ENCODE measurements around the gene LGR6.

The LGR6 gene

DNA sequence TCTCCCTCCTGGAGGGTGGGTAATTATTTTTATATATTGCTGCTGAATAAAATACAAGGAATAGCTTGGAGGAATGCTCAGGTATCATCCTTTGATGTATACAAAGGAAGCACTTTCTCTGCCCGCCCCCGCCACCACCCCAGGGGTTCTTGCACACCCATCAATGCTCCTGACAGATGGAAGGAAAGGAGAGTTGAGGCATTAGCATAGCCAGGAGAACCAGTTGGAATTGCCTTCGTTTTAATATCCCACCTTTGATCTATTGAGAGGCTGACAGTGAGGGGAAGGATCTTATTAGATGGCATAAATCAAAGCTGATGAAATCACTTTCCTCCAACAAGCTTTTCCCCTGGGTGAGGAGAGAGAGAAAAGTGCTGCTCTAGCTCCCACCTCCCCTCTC lies 71.1 kb downstream of the LGR6 start:
- no peaks in the 10 kb centered on the region for H3K79me2 ChIP-seq
- H3K9ac ChIP-seq = no peak overlapping the region
- H3K36me3 ChIP-seq (ENCODE audit: control insufficient read depth, insufficient read depth, low read length) = no peaks in the 10 kb centered on the region
- no peak overlapping the region for H2AFZ ChIP-seq
- no peaks in the 10 kb centered on the region for H3K27me3 ChIP-seq (ENCODE audit: control insufficient read depth, insufficient read depth, low read length)
- no peaks in the 10 kb centered on the region for H3K4me1 ChIP-seq
- H3K9me3 ChIP-seq (ENCODE audit: control insufficient read depth, low read length) = no peaks in the 10 kb centered on the region
- H3K27ac ChIP-seq = no peak overlapping the region
- no peak overlapping the region for H3K4me3 ChIP-seq (ENCODE audit: low read depth, low read length)
- H3K4me2 ChIP-seq (ENCODE audit: low read length) = no peak overlapping the region
- TF ChIP-seq, protein P1, sequence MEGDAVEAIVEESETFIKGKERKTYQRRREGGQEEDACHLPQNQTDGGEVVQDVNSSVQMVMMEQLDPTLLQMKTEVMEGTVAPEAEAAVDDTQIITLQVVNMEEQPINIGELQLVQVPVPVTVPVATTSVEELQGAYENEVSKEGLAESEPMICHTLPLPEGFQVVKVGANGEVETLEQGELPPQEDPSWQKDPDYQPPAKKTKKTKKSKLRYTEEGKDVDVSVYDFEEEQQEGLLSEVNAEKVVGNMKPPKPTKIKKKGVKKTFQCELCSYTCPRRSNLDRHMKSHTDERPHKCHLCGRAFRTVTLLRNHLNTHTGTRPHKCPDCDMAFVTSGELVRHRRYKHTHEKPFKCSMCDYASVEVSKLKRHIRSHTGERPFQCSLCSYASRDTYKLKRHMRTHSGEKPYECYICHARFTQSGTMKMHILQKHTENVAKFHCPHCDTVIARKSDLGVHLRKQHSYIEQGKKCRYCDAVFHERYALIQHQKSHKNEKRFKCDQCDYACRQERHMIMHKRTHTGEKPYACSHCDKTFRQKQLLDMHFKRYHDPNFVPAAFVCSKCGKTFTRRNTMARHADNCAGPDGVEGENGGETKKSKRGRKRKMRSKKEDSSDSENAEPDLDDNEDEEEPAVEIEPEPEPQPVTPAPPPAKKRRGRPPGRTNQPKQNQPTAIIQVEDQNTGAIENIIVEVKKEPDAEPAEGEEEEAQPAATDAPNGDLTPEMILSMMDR (IDR thresholded peaks at IDR 0.05) = no peak

DNA sequence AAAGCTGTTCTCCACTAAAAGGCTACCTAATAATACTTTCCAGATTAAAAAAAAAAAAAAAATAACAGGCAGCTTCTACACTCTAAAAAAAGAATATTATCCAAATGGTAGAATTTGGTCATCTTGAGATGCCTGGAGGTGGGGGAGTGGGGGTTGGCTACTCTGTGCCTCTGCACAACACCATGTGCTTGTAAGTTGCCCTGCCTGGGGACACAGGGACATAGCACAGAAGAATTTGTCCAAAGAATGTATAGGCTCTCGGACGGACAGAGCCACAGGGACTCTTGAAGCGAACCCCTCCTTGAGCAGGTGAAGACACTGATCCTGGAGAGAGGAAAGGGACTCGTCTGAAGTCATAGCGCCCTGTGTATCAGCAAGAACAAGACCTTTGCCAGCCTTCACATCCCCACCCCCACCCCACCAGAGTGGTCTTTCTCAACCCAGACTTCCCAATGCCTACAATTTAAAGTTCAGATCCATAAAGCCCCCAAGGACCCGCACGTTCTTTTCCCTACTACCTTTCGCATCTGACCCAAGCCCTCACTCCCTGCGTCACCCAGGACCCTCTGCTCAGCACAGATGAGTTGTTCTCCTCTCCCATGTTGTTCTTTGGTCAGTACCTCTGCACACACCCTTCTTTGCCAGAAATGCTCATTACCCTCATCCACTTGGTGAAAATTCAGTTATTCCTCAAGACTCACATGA lies 72.6 kb downstream of the LGR6 start:
- Histone ChIP-seq H3K9ac (no peak overlapping the region), H3K4me3 (ENCODE audit: low read depth, low read length) (no peak overlapping the region), H3K4me1 (no peaks in the 10 kb centered on the region), H3K9me3 (ENCODE audit: control insufficient read depth, low read length) (no peaks in the 10 kb centered on the region), H3K27me3 (ENCODE audit: control insufficient read depth, insufficient read depth, low read length) (no peaks in the 10 kb centered on the region), H3K4me2 (ENCODE audit: low read length) (no peak overlapping the region), H3K36me3 (ENCODE audit: control insufficient read depth, insufficient read depth, low read length) (no peaks in the 10 kb centered on the region), H3K79me2 (no peaks in the 10 kb centered on the region), H2AFZ (no peak overlapping the region), H3K27ac (no peak overlapping the region)
- TF ChIP-seq, protein P1 (IDR thresholded peaks at IDR 0.05) = no peak

DNA sequence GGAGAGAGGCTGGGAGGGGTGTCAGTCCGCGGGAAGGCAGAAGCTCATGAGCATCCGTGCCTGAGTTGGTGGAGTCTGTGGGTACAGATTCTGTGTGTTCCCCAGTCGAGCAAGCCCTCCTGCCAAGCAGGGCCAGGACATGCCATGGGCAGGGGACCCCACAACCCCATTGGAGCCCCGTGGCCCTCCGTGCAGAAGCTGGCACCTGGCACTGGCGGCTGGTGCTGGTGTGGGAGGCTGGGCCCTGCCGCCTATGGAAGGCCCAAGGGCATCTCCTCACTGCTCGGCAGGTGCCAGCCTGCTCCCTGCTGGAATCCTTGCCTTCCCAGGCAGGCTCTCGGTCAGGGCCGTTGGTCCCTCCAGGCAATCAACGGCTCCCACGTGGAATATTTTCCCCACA lies 74.4 kb downstream of the LGR6 start:
- TF ChIP-seq, protein P1 (IDR thresholded peaks at IDR 0.05) = no peak
- H3K27me3 ChIP-seq (ENCODE audit: control insufficient read depth, insufficient read depth, low read length) = no peaks in the 10 kb centered on the region
- no peak overlapping the region for H3K27ac ChIP-seq

DNA sequence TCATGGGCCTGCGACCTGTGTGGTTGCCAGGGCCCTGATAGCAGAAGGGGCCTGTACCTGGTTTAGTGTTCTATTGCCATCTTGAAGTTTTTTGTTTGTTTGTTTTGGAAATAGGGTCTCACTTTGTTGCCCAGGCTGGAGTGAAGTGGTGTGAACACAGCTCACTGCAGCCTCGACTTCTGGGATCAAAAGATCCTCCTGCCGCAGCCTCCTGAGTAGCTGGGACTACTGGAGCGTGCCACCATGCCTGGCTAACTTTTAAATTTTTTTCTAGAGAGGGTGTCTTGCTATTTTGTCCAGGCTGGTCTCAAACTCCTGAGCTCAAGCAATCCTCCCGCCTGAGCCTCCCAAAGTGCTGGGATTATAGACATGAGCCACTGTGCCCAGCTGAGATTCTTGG lies 75.2 kb downstream of the LGR6 start:
- Histone ChIP-seq H3K9me3 (ENCODE audit: control insufficient read depth, low read length) (no peaks in the 10 kb centered on the region), H3K27me3 (ENCODE audit: control insufficient read depth, insufficient read depth, low read length) (no peaks in the 10 kb centered on the region), H3K9ac (no peak overlapping the region), H3K36me3 (ENCODE audit: control insufficient read depth, insufficient read depth, low read length) (no peaks in the 10 kb centered on the region), H3K27ac (no peak overlapping the region), H3K4me2 (ENCODE audit: low read length) (no peak overlapping the region), H3K4me1 (no peaks in the 10 kb centered on the region), H2AFZ (no peak overlapping the region), H3K4me3 (ENCODE audit: low read depth, low read length) (no peak overlapping the region), H3K79me2 (no peaks in the 10 kb centered on the region)
- TF ChIP-seq, protein P1 (IDR thresholded peaks at IDR 0.05) = no peak

More for the DNA sequence above, 74.4 kb downstream of the LGR6 start:
- no peaks in the 10 kb centered on the region for H3K36me3 ChIP-seq (ENCODE audit: control insufficient read depth, insufficient read depth, low read length)
- no peak overlapping the region for H3K4me2 ChIP-seq (ENCODE audit: low read length)
- no peaks in the 10 kb centered on the region for H3K4me1 ChIP-seq
- H3K4me3 ChIP-seq (ENCODE audit: low read depth, low read length) = no peak overlapping the region
- no peaks in the 10 kb centered on the region for H3K9me3 ChIP-seq (ENCODE audit: control insufficient read depth, low read length)
- no peak overlapping the region for H2AFZ ChIP-seq
- no peak overlapping the region for H3K9ac ChIP-seq
- no peaks in the 10 kb centered on the region for H3K79me2 ChIP-seq

DNA sequence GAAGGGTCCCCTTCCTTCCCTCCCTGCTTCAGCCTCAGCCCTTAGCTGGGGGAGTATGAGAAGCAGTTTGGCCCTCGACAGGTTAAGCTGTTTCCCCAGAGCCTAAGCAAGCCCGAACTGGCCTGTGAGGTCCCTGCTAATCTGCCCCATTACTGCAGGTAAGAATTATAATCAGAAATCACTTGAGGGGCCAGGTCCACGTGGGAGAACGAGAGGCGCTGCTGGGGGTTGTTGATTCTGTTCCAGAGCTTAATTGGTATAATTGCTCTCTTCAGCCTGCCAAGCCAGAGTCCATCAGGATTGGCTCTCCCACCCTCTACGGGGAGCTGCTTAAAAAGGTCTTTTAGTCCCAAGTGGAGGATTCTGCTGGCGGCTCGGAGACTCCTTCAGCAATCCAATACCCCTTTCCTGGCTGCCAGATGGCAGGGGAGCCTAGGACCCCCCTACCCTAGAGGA lies 77.3 kb downstream of the LGR6 start:
- Histone ChIP-seq H3K27me3 (ENCODE audit: control insufficient read depth, insufficient read depth, low read length) (no peaks in the 10 kb centered on the region), H2AFZ (no peak overlapping the region), H3K79me2 (no peaks in the 10 kb centered on the region), H3K9ac (no peak overlapping the region), H3K4me2 (ENCODE audit: low read length) (no peak overlapping the region), H3K4me1 (no peaks in the 10 kb centered on the region), H3K9me3 (ENCODE audit: control insufficient read depth, low read length) (no peaks in the 10 kb centered on the region), H3K27ac (no peak overlapping the region), H3K4me3 (ENCODE audit: low read depth, low read length) (no peak overlapping the region), H3K36me3 (ENCODE audit: control insufficient read depth, insufficient read depth, low read length) (no peaks in the 10 kb centered on the region)
- TF ChIP-seq, protein P1 (IDR thresholded peaks at IDR 0.05) = no peak
